GM18508 (cell line): ENCODE data around the gene PFDN4.
"Not testable (repeated sequence)": the region's sequence is repeated elsewhere in the genome, so short reads cannot be mapped to it uniquely, and the experiment has no call there.

Source experiments
- ATAC-seq: cut with Tn5 transposase; IDR thresholded peaks from one replicate; pipeline ENCODE4 v1.9.1; 2021; ENCODE audit warnings: moderate number of reproducible peaks; ENCODE audit not compliant: insufficient read depth, unreplicated experiment

The PFDN4 gene

DNA sequence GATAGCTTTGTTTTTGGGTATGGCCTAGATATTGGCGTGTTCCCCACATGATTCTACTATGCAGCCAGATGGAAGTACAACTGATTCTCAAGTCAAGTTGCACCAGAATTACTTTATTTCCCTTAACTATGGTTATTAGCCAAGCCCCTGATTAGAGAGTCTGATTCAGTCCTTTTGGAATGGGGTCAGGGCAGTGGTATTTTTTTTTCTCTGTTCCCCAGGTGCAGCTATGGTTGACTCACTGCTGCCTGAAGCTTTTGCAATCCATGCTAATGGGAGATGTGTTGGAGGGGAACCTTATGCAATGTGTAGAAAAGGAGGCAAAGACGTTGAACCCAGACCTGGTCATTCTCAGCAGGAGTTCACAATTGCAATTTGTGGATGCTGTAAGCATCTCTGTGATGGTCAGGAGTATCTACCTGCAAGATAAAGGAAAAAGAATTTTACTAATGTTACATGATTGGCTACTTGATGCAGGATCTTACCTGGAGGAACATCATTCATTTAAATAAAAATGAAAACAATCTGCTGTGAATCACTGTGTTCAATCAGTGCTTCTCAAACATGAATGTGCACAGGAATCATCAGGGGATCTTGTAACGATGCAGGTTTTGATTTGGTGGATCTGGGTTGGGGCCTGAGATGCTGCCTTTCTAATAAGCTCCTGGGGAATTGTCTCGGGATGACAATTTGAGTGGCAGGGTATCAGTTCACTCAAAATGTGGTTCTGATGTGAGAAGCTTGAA is 49.4 kb downstream of the PFDN4 start:
- ATAC-seq = no peak

DNA sequence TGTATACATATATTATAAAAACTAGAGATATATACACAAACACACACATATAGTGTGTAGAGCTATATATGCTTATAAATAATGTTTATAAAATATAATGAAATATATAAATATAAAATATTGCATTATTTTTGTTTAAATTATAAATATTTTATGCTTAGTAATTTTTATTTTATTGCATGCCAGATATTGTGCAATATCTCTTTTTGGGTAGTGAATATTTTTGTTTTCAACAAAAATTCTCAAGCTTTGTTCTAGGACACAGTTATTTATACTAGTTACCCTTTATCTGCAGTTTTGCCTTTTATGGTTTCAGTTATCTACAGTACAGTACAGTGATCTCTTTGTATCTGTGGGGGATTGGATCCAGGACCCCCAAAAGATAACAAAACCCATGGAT is 52.2 kb downstream of the PFDN4 start:
- no peak for ATAC-seq

GRCh38 chr20:54262671-54263070 is 54.8 kb downstream of the PFDN4 start:
- ATAC-seq = no peak

DNA sequence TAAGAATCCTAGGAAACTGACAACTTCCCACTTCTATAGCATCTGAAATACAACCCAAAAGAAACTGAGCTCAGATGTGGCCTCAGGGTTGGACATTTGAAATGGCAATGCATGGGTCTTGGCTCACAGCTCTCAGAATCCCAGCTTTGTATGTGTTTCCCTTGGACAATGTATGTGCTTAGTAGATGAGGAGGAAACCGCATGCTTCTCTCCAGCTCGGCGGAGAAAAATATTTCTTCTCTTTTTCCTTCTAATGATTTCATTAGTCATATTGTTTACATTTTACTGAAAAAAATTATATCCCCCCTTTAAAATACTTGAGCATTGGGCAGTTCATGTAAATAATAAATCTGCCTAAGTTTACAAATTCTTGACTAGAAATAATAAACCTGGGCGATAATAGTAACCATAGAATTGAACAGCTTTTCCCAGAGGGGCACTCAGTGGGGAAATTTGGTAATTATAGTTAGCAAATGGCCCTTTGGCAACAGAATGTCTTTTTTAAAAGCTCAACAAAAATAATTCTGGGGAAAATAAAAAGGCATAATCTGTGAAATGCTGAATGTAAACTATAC is 55.3 kb downstream of the PFDN4 start:
- no peak for ATAC-seq

DNA sequence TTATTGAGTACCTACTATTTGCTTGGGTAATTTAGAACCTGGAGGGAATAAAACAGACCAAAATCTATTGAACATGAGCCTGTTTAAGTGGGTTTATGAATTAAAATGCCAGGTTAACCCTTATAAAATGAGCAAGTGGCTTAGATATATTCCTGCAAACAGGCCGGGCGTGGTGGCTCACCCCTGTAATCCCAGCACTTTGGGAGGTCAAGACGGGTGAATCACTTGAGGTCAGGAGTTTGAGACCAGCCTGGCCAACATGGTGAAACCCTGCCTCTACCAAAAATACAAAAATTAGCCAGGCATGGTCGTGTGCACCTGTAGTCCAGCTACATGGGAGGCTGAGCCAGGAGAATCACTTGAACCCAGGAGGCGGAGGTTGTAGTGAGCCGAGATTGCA is 57.9 kb downstream of the PFDN4 start:
- not testable (repeated sequence) for ATAC-seq

DNA sequence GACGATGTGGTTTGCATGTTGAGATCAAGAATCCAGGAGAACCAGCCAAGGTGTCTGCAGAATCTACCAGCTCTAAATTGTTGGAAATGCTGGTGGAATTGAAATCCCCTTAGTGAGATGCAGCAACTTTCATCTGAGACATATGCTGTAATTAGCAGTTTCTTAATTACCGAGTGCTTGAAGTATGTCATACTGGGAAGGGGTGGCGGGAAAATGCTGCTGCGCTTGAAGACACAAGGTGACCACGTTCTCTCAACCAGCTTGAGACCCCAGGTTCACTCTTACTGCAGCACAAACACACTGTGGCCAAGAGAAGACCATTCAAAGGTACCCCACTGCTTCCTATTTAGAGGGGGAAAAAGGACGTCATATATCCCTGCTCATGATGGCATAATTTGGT is 59.0 kb downstream of the PFDN4 start:
- no peak for ATAC-seq

- no peak for ATAC-seq
Observed at GRCh38 chr20:54267483-54268003, 59.7 kb downstream of the PFDN4 start.

GRCh38 chr20:54268941-54269340 is 61.1 kb downstream of the PFDN4 start:
- no peak for ATAC-seq
